ENCODE measurements around the gene COMT. TPM values are rescaled to one million over a fixed set of nuclear protein-coding genes. Genes with fewer than 3 reads are reported as not detected.
A peak's percentile ranks its signal among the peaks of the same experiment; 100 is the strongest.

Gene COMT
- total and polyA plus RNA-seq, 11 donors: 69.7 to 249 (median 119) TPM

DNA sequence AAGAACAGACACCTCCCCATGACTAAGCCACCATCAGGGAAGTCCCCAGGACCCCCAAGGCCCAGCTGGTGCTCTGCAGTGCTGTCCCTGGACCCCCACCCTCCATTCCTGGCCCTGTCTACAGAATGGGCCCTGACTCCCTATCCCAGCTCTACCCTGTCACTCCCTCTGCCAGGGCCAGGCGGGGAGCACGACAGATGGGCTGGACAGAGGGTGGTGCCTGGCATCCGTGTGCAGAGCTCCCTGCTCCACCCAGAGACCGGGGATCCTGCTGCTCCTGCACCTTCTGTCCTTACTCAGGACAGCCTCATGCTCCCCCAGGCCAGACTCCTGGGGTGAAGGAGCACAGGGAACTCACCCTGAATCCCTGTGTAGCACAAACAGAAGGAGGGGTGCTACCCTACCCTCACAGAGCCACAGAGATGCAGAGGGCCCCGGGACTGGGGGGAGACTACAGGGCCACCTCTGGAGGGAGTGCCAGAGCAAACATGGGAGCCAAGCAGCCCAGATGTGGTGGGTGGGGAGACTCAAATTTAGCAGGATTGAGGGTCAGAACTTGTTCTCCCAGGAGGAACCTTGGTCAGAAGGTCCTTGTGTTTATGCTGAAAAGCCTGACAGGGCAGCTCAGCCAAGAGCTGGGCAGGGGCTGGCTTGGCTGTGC lies 73.1 kb downstream of the COMT start:
- Histone ChIP-seq H3K36me3 (no peaks in the 10 kb centered on the region), H3K27ac (peak overlapping the region in 1 of 12 donors; percentile 26), H3K9me3 (no peaks in the 10 kb centered on the region), H3K4me3 (no peak overlapping the region), H3K4me1 (peaks cover 3 to 50% (median 15%) of the 10 kb centered on the region in 12 donors), H3K27me3 (peaks cover 0 to 20% (median 0%) of the 10 kb centered on the region in 9 donors)
- no peak for TF ChIP-seq POLR2A (IDR thresholded peaks at IDR 0.05)
- TF ChIP-seq, protein P1, sequence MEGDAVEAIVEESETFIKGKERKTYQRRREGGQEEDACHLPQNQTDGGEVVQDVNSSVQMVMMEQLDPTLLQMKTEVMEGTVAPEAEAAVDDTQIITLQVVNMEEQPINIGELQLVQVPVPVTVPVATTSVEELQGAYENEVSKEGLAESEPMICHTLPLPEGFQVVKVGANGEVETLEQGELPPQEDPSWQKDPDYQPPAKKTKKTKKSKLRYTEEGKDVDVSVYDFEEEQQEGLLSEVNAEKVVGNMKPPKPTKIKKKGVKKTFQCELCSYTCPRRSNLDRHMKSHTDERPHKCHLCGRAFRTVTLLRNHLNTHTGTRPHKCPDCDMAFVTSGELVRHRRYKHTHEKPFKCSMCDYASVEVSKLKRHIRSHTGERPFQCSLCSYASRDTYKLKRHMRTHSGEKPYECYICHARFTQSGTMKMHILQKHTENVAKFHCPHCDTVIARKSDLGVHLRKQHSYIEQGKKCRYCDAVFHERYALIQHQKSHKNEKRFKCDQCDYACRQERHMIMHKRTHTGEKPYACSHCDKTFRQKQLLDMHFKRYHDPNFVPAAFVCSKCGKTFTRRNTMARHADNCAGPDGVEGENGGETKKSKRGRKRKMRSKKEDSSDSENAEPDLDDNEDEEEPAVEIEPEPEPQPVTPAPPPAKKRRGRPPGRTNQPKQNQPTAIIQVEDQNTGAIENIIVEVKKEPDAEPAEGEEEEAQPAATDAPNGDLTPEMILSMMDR (IDR thresholded peaks at IDR 0.05): no peak
- intact Hi-C loops (cut with DNase I): loop anchor here in 1 of 10 donors (5.0 kb wide), 1 partner anchor 118 kb away; the partner anchor contains the start of gene ZDHHC8
- DNase-seq (peak in 3 of 5 donors; percentile 23 to 49 (median 27)), ATAC-seq (peak in 3 of 4 donors; percentile 4 to 26 (median 22))
- WGBS, 4 donors: 68 to 85% (median 74%) methylated on average over 5 of the region's 5 CpGs

DNA sequence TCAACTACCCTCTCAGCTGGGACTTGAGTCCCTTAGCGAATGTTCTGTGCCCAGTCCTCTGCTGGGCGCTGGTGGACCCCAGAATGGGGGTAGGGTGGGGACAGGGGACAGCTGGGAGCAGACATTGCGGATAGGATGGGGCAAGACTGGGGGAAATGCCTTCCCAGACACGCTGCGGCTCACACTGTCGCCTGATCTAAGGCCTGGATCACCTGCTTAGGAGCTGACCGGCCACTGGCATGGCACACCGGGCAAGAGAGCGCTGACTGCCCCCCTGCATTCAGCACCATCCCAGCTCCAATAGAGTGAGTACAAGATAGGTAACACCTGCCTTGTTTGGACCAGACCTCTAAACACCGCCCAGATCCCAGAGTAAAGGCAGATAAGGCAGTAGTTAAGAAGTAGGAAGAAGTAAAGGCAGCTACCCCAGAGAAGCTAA lies 73.6 kb downstream of the COMT start:
- ATAC-seq: no peak
- Histone ChIP-seq H3K27ac (no peak overlapping the region), H3K4me3 (peak overlapping the region in 1 of 12 donors; percentile 90), H3K27me3 (peaks cover 0 to 20% (median 0%) of the 10 kb centered on the region in 9 donors), H3K9me3 (no peaks in the 10 kb centered on the region), H3K36me3 (no peaks in the 10 kb centered on the region), H3K4me1 (peaks cover 3 to 47% (median 17%) of the 10 kb centered on the region in 12 donors)
- peak in 1 of 5 donors; percentile 39 for DNase-seq
- intact Hi-C loops (cut with DNase I): loop anchor here in 1 of 10 donors (5.0 kb wide), 1 partner anchor 117 kb away; the partner anchor contains the start of gene ZDHHC8
- TF ChIP-seq POLR2A (IDR thresholded peaks at IDR 0.05): no peak
- TF ChIP-seq, protein P1 (IDR thresholded peaks at IDR 0.05): no peak
- WGBS, 4 donors: 93 to 100% (median 94%) methylated on average over 6 to 10 of the region's 10 CpGs

DNA sequence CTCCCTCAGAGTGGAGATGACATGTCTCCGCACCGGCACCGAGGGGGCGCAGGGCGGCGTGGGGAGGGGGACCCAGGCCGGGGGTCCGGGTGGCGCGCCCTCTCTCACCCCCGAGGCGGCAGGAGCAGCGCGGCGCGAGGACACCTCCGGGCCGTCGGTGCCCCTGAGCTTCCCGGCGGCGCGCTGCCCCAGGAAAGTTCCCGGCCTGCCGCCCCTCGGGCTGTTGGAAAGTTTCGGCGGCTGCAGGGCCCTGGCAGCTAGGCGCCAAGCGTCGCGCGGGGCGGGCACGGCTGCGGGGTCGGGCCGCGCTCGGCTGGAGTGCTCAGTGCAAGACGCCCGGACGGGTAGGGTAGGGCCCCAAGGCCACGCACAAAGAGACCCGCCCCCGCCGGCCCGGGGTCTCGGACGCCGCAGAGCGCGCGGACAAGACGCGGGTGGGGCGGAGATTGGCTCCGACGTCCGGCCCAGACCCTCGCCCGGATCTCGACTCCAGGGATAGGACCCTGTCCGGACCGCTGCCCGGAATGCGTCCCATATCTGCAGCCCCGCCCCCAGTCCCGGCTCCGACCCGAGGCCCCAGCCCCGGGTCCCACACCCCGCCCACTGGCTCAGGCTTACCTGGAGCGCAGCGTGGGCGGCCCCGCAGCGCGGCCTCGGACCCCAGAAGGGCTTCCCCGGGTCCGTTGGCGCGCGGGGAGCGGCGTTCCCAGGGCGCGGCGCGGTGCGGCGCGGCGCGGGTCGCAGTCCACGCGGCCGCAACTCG lies 74.6 kb downstream of the COMT start:
- Histone ChIP-seq H3K27me3 (peaks cover 0 to 20% (median 0%) of the 10 kb centered on the region in 9 donors), H3K9me3 (no peaks in the 10 kb centered on the region), H3K4me3 (peak overlapping the region; percentile 59 to 93 (median 80)), H3K4me1 (peaks cover 3 to 44% (median 21%) of the 10 kb centered on the region in 12 donors), H3K36me3 (no peaks in the 10 kb centered on the region), H3K27ac (peak overlapping the region in 6 of 12 donors; percentile 4 to 80 (median 50))
- peak in 3 of 5 donors; percentile 55 to 71 (median 55) for DNase-seq
- intact Hi-C loops (cut with DNase I): loop anchor here in 2 of 10 donors (2.0 to 5.0 kb wide), 2 partner anchors 29 to 116 kb away; partner anchors contain the start of gene ZDHHC8 (in 1 of the 2)
- no peak for ATAC-seq
- WGBS, 4 donors: 0 to 3% (median 2%) methylated on average over 16 to 101 of the region's 101 CpGs
- TF ChIP-seq, protein P1 (IDR thresholded peaks at IDR 0.05): no peak
- TF ChIP-seq POLR2A (IDR thresholded peaks at IDR 0.05): no peak
